Activated CD4-positive, alpha-beta T cell treated with anti-CD3 and anti-CD28 coated beads for 36 hours (primary cell): ENCODE measurements around the gene TTC28. TPM values are rescaled to one million over a fixed set of nuclear protein-coding genes. Genes with fewer than 3 reads are reported as not detected.
"Not testable (repeated sequence)": the region's sequence is repeated elsewhere in the genome, so short reads cannot be mapped to it uniquely, and the experiment has no call there.

Experiments used
- ATAC-seq: fragments of 200-7000 bp; cut with Tn5 transposase; one replicate; pipeline ENCODE4 v1.10.0; 2021; ENCODE audit warnings: mild to moderate bottlenecking, moderate library complexity
- CTCF ChIA-PET: fragments of 350-600 bp; sonication (Branson Sonifier 250); formaldehyde crosslinking; loops from one replicate; lab custom pipeline; 2021; ENCODE audit warnings: antibody characterized with exemption; lab: Charles Lee
- POLR2A ChIA-PET: fragments of 350-600 bp; sonication (Branson Sonifier 250); formaldehyde crosslinking; loops from one replicate; lab custom pipeline; 2021; ENCODE audit warnings: antibody characterized with exemption, inconsistent platforms; lab: Charles Lee
- DNase-seq: peaks from one replicate; pipeline ENCODE4 v3.0.0-alpha.2; 2020
- H3K27ac Mint-ChIP-seq: one replicate; pipeline ENCODE4 v1.8.0; 2021; ENCODE audit warnings: mixed read lengths
- H3K27me3 Mint-ChIP-seq: one replicate; pipeline ENCODE4 v1.8.0; 2021; ENCODE audit warnings: mixed read lengths
- H3K36me3 Mint-ChIP-seq: one replicate; pipeline ENCODE4 v1.8.0; 2021; ENCODE audit warnings: low read depth, mixed read lengths
- H3K4me1 Mint-ChIP-seq: one replicate; pipeline ENCODE4 v1.8.0; 2021; ENCODE audit warnings: mixed read lengths
- H3K4me3 Mint-ChIP-seq: one replicate; pipeline ENCODE4 v1.8.0; 2021; ENCODE audit warnings: mild to moderate bottlenecking, moderate library complexity, mixed read lengths
- H3K9me3 Mint-ChIP-seq: one replicate; pipeline ENCODE4 v1.8.0; 2021; ENCODE audit warnings: low read depth, mixed read lengths
- intact Hi-C, 2 experiments: fragments of 100-400 bp; cut with DNase I in 1 of 2; cut with micrococcal nuclease in 1 of 2; formaldehyde crosslinking; loops; one replicate each; pipeline versions ENCODE4 v1.14.2 to v1.15.1; 2022 to 2024; cut with DNase I, micrococcal nuclease
- total RNA-seq, 2 experiments: library from RNA; stranded (reverse); gene quantifications; one replicate each; pipeline ENCODE4 v1.2.3, GENCODE V29; 2021

TTC28 gene
- total RNA-seq, 2 experiments from 2014 or later: 1.0 to 1.4 TPM

DNA sequence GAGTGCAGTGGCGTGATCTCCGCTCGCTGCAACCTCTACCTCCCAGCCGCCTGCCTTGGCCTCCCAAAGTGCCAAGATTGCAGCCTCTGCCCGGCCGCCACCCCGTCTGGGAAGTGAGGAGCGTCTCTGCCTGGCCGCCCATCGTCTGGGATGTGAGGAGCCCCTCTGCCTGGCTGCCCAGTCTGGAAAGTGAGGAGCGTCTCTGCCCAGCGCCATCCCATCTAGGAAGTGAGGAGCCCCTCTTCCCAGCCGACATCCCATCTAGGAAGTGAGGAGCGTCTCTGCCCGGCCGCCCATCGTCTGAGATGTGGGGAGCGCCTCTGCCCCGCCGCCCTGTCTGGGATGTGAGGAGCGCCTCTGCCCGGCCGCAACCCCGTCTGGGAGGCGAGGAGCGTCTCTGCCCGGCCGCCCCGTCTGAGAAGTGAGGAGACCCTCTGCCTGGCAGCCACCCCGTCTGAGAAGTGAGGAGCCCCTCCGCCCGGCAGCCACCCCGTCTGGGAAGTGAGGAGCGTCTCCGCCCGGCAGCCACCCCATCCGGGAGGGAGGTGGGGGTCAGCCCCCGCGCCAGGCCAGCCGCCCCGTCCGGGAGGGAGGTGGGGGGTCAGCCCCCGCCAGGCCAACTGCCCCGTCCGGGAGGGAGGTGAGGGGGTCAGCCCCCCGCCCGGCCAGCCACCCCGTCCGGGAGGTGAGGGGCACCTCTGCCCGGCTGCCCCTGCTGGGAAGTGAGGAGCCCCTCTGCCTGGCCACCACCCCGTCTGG is 126.4 kb downstream of the TTC28 start:
- H3K36me3 Mint-ChIP-seq, CTCF ChIA-PET, DNase-seq, ATAC-seq, H3K4me1 Mint-ChIP-seq, H3K9me3 Mint-ChIP-seq, H3K4me3 Mint-ChIP-seq, H3K27ac Mint-ChIP-seq, intact Hi-C loops, POLR2A ChIA-PET: not testable (repeated sequence)
- H3K27me3 Mint-ChIP-seq: peaks cover 21% of the 10 kb centered on the region

DNA sequence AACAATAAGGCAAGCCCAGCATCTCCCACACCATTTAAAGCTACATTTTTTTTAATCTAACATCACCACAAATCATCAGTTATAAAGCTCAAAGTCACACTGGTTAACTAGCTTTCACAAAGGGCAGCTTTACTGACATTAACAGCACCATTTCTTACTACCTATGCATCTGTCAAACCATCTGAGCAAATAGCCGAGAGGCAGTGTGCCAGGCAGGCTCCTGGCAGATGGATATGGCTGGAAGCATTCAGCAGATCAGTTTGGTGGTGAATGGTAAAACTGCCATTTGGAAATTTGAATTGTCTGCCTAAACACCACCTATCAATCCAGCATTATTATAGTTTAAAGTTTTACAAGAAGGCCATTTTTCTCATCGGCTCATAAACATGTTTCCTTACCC is 131.2 kb downstream of the TTC28 start:
- Mint-ChIP-seq H3K27me3 (peaks cover 9% of the 10 kb centered on the region), H3K27ac (no peak overlapping the region), H3K9me3 (no peaks in the 10 kb centered on the region), H3K4me1 (no peaks in the 10 kb centered on the region), H3K4me3 (no peak overlapping the region), H3K36me3 (no peaks in the 10 kb centered on the region)
- DNase-seq (no peak), ATAC-seq (no peak)
- CTCF ChIA-PET: interaction anchor here (0.9 kb wide), 1 partner anchor 13 kb away, joined by 3 read pairs; no protein-coding TSS in a partner anchor
- POLR2A ChIA-PET: no interaction called here
- intact Hi-C loops: no loop called here

DNA sequence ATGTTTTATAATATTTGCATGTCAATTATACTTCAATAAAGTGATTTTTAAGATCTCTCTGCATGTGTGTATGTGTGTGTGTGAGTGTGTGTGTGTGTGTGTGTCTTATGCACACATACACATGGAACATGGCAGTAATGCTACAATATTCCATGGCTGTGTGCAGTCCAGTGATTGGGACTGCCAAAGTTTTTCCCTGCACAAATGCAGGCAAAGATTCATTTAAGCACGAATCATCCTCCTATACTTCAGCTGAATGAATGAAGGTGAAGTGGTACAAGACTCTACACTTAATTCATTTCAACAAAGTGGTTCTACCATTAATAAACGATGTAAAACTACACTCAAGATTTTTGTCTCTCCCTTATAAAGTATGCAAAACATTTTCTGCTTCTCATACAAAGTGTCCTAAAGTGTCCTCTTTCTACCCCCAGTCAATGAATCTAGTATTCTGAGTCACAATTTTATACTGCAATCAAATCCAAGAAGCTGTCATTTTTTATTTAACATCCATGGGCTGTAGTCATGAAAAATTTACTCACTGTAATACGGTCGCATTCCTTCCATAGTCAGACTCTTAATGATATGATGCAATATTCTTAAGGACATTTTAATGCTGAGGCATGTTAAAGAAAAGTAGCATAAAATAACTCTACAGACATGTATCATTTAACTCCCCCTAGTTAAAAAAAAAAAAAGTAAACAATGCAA is 132.4 kb downstream of the TTC28 start:
- H3K36me3 Mint-ChIP-seq: no peaks in the 10 kb centered on the region
- intact Hi-C loops: no loop called here
- ATAC-seq (no peak), DNase-seq (no peak)
- H3K27me3 Mint-ChIP-seq: peaks cover 11% of the 10 kb centered on the region
- ChIA-PET CTCF (no interaction called here), POLR2A (no interaction called here)
- no peak overlapping the region for H3K27ac Mint-ChIP-seq
- no peaks in the 10 kb centered on the region for H3K4me1 Mint-ChIP-seq
- no peak overlapping the region for H3K4me3 Mint-ChIP-seq
- H3K9me3 Mint-ChIP-seq: no peaks in the 10 kb centered on the region

DNA sequence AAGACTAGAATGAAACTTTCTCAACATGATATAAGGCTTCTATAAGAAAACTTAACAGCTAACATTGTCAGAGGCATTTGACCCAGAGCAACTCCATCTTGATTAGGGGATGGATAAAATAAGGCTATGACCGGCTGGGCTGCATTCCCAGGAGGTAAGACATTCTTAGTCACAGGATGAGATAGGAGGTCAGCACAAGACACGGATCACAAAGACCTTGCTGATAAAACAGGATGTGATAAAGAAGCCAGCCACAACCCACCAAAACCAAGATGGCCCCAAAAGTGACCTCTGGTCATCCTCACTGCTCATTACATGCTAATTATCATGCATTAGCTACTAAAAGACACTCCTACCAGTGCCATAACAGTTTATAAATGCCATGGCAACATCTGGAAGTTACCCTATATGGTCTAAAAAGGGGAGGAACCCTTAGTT is 135.2 kb downstream of the TTC28 start:
- Mint-ChIP-seq H3K27me3 (peaks cover 4% of the 10 kb centered on the region), H3K4me3 (no peak overlapping the region), H3K4me1 (no peaks in the 10 kb centered on the region), H3K36me3 (no peaks in the 10 kb centered on the region), H3K27ac (no peak overlapping the region), H3K9me3 (peaks cover 2% of the 10 kb centered on the region)
- ATAC-seq (no peak), DNase-seq (no peak)
- CTCF ChIA-PET: no interaction called here
- intact Hi-C loops: no loop called here
- POLR2A ChIA-PET: no interaction called here

DNA sequence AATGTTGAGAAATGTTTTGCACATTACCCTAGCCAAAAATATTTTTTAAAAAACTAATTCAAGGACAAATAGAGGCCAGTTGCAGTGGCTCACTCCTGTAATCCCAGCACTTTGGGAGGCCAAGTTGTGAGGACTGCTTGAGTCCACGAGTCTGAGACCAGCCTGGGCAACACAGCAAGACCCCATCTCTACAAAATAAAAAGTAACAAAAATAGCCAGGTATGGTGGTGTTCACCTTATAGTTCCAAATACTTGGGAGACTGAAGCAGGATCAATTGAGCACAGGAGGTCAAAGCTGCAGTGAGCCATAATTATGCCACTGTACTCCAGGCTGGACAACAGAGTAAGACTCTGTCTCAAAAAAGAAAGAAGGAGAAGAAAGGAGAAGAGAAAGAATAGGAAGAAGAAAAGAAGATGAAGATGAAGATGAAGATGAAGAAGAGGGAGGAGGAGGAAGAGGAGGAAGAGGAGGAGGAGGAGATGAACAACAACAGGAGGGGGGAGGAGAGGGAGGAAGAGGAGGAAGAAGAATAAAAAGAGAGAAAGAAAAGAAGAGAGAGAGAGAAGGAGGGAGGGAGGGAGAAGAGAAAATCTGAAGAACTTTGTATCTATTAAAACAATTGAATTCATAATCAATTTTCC is 136.5 kb downstream of the TTC28 start:
- H3K4me1 Mint-ChIP-seq: no peaks in the 10 kb centered on the region
- no peaks in the 10 kb centered on the region for H3K36me3 Mint-ChIP-seq
- CTCF ChIA-PET: no interaction called here
- no peak overlapping the region for H3K27ac Mint-ChIP-seq
- intact Hi-C loops: no loop called here
- no peak overlapping the region for H3K4me3 Mint-ChIP-seq
- POLR2A ChIA-PET: no interaction called here
- ATAC-seq: no peak
- DNase-seq: no peak
- H3K27me3 Mint-ChIP-seq: peaks cover 2% of the 10 kb centered on the region
- H3K9me3 Mint-ChIP-seq: peaks cover 2% of the 10 kb centered on the region

DNA sequence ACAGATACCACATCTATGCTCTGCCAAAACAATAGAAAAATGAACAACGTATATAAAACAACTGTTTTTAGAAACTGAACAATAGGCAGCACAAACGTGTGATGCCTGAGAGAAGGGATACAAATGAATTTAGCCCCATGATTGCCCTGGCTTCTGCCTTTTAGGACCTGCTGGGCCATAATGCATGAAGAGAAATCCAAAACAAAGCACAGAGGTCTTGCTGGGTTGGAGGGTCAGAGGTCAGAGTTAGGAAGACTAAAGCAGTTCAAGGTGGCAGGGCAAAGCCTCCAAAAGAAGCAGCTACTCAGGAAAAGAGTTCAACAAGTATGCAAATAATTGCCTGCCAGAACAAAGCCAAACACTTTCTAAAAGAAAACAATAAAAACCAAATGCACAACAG is 138.5 kb downstream of the TTC28 start:
- no peak overlapping the region for H3K27ac Mint-ChIP-seq
- ChIA-PET POLR2A (no interaction called here), CTCF (no interaction called here)
- intact Hi-C loops: no loop called here
- H3K36me3 Mint-ChIP-seq: no peaks in the 10 kb centered on the region
- no peak for ATAC-seq
- H3K9me3 Mint-ChIP-seq: peaks cover 2% of the 10 kb centered on the region
- H3K27me3 Mint-ChIP-seq: peaks cover 2% of the 10 kb centered on the region
- DNase-seq: no peak
- H3K4me1 Mint-ChIP-seq: no peaks in the 10 kb centered on the region
- H3K4me3 Mint-ChIP-seq: no peak overlapping the region

DNA sequence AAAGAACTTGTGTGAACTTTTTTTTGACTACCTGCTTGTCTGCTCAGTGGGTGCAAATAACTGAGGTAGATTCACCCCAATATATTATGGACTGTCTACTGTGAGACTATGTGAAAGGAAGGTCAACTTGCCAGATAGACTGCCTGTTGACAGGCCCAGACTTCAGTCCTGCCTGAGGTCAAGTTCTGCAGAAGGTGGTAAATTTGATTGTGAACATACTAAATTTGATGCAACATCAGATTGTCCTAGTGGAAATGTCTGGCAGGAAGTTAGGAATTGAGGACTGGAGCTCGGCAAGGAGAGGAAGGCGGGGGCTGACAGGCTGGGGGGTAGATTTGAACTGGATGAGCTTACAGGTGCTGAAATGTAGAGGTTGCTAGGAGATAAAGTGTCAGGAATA is 140.7 kb downstream of the TTC28 start:
- CTCF ChIA-PET: no interaction called here
- no peak for DNase-seq
- POLR2A ChIA-PET: no interaction called here

DNA sequence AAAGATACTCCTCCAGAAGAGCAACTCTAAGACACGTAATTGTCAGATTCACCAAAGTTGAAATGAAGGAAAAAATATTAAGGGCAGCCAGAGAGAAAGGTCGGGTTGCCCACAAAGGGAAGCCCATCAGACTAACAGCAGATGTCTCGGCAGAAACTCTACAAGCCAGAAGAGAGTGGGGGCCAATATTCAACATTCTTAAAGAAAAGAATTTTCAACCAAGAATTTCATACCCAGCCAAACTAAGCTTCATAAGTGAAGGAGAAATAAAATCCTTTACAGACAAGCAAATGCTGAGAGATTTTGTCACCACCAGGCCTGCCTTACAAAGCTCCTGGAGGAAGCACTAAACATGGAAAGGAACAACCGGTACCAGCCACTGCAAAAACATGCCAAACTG is 149.1 kb downstream of the TTC28 start:
- CTCF ChIA-PET, H3K27ac Mint-ChIP-seq, H3K4me3 Mint-ChIP-seq, POLR2A ChIA-PET, H3K4me1 Mint-ChIP-seq, DNase-seq, ATAC-seq, intact Hi-C loops, H3K27me3 Mint-ChIP-seq, H3K36me3 Mint-ChIP-seq: not testable (repeated sequence)
- H3K9me3 Mint-ChIP-seq: peaks cover 17% of the 10 kb centered on the region

More for the DNA sequence above, 140.7 kb downstream of the TTC28 start:
- H3K4me3 Mint-ChIP-seq: no peak overlapping the region
- H3K9me3 Mint-ChIP-seq: peaks cover 2% of the 10 kb centered on the region
- H3K27ac Mint-ChIP-seq: no peak overlapping the region
- no peak for ATAC-seq
- intact Hi-C loops: no loop called here
- no peaks in the 10 kb centered on the region for H3K4me1 Mint-ChIP-seq
- H3K36me3 Mint-ChIP-seq: no peaks in the 10 kb centered on the region
- H3K27me3 Mint-ChIP-seq: peaks cover 2% of the 10 kb centered on the region

DNA sequence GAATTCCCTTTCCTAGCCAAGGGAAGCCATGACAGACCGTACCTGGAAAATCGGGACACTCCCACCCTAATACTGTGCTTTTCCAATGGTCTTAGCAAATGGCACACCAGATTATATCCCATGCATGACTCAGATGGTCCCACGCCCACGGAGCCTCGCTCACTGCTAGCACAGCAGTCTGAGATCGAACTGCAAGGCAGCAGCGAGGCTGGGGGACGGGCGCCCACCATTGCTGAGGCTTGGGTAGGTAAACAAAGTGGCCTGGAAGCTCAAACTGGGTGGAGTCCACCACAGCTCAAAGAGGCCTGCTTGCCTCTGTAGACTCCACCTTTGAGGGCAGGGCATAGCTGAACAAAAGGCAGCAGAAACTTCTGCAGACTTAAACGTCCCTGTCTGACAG is 150.5 kb downstream of the TTC28 start:
- H3K4me3 Mint-ChIP-seq, H3K27me3 Mint-ChIP-seq, H3K36me3 Mint-ChIP-seq, H3K27ac Mint-ChIP-seq, intact Hi-C loops, DNase-seq, POLR2A ChIA-PET, ATAC-seq, H3K4me1 Mint-ChIP-seq: not testable (repeated sequence)
- peaks cover 17% of the 10 kb centered on the region for H3K9me3 Mint-ChIP-seq
- CTCF ChIA-PET: interaction anchor here (0.6 kb wide), 1 partner anchor 168 kb away, joined by 3 read pairs; no protein-coding TSS in a partner anchor

DNA sequence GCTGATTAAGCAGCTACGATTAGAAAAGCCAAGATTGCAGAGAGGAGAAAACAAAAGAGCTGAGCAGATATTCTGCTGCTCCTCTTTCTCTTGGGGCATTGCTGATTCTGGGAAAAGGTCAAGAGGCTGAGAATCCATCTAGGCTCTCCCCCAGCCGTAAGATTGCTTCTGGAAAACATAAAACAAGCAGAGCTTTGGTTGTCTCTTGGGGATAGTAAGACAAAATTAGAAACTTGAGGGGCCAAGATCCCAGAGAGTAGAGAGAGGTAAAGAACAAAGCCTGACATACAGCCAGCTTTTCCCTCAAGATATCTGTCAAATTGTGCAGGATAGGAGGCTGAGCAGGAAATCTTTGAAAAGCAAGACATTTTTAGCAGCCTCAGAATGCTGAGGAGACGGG is 158.2 kb downstream of the TTC28 start:
- Mint-ChIP-seq H3K36me3 (no peaks in the 10 kb centered on the region), H3K4me3 (no peak overlapping the region), H3K27ac (no peak overlapping the region), H3K27me3 (peaks cover 18% of the 10 kb centered on the region), H3K9me3 (no peaks in the 10 kb centered on the region), H3K4me1 (no peaks in the 10 kb centered on the region)
- DNase-seq (no peak), ATAC-seq (no peak)
- POLR2A ChIA-PET: interaction anchor here (0.6 kb wide), 1 partner anchor 1026 kb away, joined by 3 read pairs; no protein-coding TSS in a partner anchor
- CTCF ChIA-PET: no interaction called here
- intact Hi-C loops: no loop called here

DNA sequence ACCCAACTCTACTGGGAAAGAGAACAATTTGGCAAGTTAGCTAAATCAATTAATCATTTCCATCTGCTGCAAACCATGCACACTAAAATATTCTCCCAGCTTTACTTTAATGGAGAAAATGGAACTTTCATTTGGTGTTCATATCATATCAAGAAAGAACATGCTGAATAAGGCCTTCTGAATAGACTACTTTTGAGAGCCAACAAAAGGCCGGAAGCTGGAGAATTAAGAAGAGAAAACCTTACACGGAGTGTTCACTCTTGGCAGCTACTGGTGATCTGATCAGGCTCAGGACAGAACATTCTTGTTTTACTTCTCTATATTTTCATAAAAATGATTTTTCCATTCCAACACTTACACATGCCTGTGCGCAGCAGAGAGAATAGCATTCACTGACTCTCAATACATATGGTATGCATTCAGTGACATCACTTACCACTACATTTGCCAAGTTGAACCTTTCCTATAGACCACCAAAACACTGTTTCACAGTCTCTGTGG is 165.3 kb downstream of the TTC28 start:
- H3K4me1 Mint-ChIP-seq: no peaks in the 10 kb centered on the region
- H3K9me3 Mint-ChIP-seq: peaks cover 12% of the 10 kb centered on the region
- no peak for ATAC-seq
- DNase-seq: no peak
- intact Hi-C loops: no loop called here
- H3K27me3 Mint-ChIP-seq: peaks cover 25% of the 10 kb centered on the region
- H3K36me3 Mint-ChIP-seq: no peaks in the 10 kb centered on the region
- no peak overlapping the region for H3K27ac Mint-ChIP-seq
- ChIA-PET CTCF (interaction anchor here (0.6 kb wide), 1 partner anchor 10 kb away, joined by 3 read pairs; no protein-coding TSS in a partner anchor), POLR2A (no interaction called here)
- no peak overlapping the region for H3K4me3 Mint-ChIP-seq
